Amniotic stem cell (primary cell): ENCODE measurements around the gene CHMP1B.
A peak's percentile ranks its signal among the peaks of the same experiment; 100 is the strongest.
"Not testable (repeated sequence)": the region's sequence is repeated elsewhere in the genome, so short reads cannot be mapped to it uniquely, and the experiment has no call there.

Experiments used
- DNase-seq: peaks from one replicate; lab custom pipeline; 2025; lab: John Stamatoyannopoulos, UW

CHMP1B gene

DNA sequence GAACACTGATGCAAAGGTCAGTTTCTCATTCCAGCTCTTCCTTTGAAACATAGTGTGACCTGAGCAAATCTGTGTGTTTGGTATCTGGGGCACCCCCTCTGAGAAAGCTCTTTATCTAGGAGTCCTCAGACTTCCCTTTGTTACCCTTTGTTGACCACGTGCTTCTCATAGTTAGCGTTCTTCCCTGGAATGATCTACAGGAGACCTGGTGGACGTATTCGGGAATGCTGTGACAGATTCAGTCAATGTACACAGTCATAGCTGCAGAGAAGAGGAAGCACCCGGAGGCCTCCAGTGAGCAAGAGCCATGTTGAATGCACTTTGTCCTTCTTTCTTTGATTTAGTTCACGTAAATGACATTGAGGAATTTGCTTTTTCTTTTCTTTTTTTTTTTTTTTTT, 10.7 kb upstream of the CHMP1B start:
- no peak for DNase-seq

DNA sequence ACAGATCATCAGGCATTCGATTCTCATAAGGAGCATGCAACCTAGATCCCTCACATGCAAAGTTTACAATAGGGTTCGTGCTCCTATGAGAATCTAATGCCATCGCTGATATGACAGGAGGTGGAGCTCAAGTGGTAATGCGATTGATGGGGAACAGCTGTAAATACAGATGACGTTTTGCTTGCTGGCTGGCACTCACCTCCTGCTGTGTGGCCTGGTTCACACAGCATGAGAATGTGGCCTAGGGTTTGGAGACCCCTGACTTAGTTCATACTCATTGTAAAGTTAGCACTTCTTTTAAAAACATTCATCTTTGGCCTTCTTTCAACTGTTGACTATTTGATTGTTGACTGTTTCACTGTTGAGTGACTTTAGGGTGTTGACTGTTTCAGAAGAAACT, 8.7 kb upstream of the CHMP1B start:
- DNase-seq: no peak

DNA sequence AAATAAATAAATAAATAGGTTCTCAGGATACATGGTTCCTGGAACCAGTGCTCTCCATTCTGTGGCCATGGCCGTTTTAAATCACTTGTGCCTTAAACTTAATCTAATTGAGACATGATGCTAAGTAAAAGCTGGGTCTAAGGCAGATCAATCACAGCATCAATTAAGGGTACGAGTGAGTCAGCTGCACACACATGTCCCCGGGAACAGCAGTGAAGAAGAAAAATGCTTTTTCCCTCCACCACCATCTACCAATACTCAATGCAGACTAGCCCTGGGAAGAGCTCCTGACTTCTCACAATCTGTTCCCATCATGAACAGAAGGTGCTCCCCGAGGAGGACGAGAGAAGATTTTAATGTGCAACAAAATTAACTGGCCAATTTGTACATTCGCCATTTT, 6.8 kb upstream of the CHMP1B start:
- DNase-seq: no peak

DNA sequence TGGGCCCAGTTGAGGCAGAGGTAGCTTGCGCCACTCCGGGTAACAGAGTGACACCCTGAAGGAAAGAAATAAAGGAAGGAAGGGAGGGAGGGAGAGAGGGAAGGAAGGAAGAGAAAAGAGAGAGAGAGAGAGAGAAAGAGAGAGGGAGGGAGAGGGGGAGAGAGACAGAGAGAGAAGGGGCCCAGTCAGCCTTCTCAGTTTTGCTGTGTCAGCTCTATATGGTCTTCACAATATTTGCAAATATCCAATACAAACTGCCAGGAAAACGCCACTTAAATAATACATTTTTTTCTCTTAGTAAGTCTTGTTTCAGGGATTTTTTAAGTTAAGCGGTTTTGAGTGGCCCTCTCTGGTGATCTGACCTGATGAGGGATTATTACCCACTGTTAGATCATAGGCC, 5.6 kb upstream of the CHMP1B start:
- no peak for DNase-seq

DNA sequence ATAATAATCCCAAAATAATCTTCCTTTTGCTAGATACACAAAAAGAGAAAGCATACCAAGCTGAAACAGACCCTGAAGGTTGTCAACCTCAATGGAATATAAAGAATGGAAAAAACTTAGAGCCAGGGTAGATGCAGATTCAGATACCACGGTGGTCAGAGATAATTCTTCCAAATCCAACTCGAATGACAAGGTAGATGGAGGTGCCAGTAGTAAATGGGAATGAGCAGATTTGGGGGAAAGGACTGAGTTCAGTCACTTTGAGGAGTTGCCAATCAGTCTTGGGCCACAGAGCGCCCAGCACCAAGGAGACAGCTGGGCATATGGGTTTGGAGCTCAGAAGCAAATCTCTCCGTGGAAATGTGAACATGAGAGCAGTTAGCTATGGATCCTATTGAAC, 3.4 kb upstream of the CHMP1B start:
- DNase-seq: no peak

DNA sequence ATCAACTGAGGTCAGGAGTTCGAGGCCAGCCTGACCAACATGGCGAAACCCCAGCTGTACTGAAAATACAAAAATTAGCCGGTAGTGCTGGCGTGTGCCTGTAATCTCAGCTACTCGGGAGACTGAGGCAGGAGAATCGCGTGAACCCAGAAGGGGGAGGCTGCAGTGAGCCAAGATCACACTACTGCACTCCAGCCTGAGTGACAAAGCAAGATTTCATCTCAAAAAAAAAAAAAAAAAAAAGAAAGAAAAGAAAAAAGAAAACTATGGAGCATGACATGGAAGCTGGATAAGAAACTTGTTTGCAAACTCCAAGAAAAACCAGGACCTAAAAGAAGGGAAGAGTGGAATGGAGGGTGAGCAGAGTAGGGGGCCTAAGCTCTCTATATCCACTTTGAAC, 1.9 kb upstream of the CHMP1B start:
- DNase-seq: no peak

DNA sequence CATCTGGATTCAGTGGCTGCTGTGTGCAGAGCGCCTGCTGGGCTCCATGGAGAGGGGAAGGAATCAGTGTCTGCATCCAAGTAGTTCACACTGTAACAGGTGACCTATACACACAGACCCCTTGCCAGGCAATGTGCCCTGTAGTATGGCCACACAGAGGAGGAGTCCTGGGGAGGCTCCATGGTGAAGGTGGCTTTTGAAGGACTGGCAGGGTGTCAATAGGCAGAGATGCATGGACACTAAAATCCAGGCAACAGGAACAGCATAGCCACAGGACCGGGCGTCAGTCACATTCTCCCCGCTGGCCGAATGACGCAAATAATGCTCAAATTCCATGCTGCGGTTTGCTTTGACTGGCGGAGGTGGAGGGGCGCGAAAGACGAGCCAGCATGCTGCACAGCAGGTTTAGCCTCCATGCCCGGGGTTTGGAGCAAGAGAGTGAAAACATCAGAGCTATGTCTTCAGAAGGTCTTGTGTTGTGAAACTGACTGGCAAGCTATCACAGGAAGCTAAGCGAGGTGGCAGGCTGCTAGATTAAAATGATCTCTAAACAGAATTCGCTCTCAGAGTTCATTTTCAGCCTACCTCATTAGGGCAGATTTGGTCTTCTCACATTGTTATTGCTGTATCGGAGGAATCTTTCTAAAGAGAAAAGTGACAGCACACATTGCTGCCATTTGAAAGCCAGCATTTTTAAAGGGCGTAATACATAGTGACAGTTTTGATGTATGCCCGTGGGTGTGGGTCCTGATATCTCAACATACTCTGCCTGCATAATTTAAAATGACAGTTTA, 1.2 kb upstream of the CHMP1B start:
- DNase-seq: peak; percentile 68

DNA sequence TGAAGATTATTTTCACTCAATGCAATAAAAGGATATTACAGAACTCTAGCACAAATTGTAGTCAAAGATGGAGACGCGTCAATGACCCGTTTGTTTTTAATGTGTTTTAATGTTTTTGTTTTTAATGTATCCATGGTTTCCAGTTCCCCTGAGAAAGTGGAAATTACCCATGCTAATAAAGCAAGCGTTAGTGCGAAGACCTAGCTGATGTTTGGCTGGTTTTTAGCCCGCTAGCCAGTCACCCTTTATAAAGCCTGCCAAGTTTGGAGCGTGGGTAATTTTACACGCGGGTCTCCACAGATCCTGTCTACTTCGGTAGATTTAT, 430 bp upstream of the CHMP1B start:
- peak; percentile 50 for DNase-seq

DNA sequence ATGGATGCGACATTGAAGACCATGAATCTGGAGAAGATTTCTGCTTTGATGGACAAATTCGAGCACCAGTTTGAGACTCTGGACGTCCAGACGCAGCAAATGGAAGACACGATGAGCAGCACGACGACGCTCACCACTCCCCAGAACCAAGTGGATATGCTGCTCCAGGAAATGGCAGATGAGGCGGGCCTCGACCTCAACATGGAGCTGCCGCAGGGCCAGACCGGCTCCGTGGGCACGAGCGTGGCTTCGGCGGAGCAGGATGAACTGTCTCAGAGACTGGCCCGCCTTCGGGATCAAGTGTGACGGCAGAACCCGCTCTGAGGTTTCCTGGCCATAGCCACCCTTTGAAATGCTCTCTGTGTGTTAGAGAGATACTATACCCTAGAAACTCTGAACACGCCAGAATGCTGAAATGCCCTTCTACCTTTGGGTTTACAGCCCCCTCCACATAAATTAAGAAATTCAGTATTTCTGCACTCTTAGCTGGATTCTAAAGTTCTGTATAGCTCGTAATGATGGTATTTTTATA, 659 bp downstream of the CHMP1B start:
- DNase-seq: no peak

DNA sequence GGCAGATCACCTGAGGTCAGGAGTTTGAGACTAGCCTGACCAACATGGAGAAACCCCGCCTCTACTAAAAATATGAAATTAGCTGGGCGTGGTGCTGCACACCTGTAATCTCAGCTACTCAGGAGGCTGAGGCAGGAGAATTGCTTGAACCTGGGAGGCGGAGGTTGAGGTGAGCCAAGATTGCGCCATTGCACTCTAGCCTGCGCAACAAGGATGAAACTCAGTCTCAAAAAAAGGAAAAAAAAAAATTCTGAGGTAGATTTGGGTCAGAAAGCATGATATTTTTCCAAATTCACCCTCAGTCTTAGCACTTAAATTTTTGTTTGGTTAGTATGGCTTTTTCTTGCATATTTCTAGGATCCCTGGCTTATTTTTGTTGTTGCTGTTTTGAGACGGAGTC, 3.3 kb downstream of the CHMP1B start:
- not testable (repeated sequence) for DNase-seq

DNA sequence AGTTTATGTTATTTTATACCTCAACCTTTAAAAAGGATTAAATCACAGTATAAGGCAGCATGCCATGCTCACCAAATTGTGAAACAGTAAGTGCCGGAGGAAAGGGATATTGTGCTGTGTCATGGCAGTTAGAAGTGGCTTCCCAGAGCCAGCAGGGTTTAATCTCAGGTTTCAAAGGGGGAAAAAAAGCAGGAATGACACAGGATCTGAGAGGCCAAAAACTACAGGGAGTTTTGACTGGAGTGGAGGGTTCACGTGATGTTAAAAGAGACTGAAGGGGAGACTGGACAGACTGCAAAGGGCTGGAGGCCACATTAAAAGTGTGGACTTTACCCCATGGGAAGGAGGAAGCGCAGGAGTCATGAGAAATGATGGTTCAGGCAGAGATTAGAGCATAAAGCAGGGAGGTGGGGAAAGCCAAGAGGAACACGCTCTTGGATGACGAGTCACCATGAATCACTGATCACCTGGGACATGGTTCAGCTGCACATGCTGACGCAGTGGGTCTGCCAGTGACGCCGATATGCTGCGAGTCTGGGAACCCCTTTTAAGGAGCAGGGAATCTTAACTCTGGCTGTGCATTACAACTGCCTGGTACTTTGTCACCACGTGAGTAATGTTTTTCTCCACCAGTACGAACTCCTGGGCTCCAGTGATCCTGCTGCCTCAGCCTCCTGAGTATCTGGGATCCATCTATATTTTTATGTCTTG, 6.1 kb downstream of the CHMP1B start:
- DNase-seq: peak; percentile 92

DNA sequence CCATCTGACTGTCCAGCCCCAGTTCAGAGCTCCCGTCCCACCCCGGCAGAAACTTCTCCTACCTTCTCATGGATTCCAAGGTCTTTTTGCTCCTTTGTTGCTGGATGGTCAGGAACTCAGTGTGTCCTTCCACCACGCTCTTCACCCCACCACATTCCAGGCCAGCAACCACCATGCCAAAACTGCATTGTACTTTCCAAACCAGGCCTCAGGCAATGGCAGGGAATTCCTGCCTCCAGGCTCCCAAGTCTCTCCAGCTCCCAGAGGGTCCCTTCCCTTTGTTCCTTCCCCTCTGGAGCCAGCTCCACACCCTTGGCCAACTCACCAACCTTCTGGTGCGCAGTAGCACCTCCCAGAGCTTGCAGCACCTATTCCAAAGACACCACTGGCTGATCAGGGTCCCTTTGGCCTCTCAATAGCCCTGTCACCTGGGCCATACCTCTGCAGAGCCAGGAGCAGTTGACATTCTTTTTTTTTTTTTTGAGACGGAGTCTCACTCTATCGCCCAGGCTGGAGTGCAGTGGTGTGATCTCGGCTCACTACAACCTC, 8.1 kb downstream of the CHMP1B start:
- DNase-seq: no peak

DNA sequence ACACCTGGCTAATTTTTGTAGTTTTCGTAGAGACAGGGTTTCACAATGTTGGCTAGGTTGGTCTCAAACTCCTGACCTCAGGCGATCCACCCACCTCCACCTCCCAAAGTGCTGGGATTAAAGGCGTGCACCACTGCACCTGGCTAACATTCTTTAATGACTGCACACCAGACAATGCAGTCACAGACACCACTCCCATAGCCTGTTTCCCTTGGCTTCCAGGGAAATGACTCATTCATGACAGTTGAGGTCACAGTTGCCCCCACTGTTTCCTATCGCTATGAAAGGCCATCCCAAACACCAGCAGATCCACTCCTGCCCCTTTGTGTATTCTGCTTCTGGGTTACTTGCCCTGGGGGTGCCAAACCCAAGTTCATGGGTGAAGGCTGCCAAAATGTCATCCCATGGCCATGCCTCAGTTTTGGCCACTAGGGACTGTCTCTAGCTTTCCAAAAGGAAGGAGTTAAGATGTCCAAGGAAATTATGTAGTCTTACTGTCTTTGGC, 8.7 kb downstream of the CHMP1B start:
- DNase-seq: peak; percentile 3

DNA sequence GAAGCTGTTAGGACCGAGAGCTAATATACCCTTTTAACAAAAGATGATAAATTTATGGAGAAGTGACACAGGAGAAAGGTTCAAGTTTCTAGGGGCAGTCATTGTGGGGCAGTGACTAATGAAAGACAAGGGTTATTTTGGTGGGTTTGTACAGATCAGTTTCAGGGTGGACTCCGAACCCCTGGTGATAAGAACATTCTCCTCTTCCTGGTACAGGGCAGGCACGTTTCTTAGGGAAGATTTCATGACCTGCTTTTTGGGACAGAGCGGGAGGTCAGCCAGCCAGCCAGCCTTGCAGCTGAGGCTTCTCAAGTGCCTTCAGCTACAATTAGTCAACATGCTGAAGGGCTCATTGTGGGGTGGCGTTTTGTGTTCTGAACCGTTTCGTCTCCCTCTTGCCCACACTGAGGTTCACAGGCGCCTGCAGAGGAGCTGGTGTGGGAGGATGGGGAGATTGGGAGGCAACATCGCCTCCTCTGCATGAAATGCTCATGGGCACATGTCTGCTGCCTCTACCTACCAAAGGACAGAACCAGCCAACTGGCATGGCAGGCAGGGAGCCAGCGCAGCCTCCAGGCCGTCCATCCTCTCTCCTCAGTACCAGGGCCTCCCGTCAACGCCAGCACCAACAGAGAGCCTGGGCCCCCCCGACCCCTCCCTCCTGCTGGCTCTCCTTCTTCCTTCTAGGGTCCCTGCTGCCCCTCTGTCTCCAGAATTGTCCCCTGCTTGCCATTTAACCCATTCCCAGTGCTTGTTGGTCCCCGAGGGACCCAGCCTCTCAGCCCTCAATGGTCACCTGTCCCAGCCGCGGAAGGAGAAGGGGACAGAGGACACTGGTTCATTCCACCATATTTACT, 9.6 kb downstream of the CHMP1B start:
- DNase-seq: no peak

DNA sequence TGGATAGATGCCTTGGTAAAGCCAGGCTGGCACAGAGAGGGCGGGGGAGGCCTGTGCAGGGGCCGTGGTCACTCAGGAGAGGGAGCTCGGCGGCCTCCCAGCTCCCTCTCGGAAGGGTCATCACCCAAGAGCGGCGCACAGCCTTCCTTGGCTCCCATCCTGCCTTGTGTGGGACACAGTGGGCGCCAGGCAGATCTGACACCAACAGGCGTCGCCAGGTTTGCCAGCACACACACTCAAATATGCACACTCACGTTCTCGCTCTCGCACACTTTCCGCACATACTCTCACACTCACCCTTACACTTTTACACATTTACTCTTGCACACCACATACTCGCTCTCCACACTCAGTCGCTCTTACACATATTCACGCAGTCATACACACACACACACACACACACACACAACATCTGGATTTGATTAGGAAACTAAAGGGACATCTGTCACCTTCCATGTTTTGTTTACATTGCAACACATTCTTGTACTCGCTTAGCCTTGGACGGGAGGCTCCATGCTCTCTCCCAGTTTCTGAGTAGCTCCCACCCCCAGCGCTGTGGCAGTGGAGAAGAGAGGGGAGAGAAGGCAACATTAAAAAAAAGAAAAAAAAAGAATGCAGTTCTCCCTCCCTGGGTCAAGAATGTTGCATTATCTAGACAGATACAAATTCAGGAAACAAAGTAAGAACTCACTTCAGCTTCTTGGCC, 10.5 kb downstream of the CHMP1B start:
- no peak for DNase-seq

DNA sequence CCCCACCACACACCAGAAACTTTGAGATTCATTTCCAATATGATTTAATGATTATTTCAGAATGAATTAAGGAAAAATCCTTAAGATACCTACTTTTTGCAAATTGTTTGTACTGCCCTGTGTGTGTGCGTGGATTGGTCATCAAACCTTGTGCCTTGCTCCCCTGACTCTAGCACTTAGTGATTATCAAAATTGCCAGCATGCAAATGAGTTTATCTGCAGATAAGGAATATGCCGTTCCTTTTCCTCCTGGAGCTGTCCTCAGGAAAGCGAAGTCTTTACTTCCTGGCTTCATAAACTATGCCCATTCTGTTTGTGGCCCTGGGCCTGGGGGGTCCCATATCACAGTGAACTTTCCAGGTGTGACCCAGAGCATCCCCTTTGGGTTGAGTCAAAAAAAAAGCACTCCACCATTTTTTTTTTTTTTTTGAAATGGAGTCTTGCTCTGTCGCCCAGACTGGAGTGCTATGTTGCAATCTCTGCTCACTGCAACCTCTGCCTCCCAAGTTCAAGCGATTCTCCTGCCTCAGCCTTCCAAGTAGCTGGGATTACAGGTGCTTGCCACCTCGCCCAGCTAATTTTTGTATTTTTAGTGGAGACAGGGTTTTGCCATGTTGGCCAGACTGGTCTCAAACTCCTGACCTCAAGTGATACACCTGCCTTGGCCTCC, 11.4 kb downstream of the CHMP1B start:
- no peak for DNase-seq

DNA sequence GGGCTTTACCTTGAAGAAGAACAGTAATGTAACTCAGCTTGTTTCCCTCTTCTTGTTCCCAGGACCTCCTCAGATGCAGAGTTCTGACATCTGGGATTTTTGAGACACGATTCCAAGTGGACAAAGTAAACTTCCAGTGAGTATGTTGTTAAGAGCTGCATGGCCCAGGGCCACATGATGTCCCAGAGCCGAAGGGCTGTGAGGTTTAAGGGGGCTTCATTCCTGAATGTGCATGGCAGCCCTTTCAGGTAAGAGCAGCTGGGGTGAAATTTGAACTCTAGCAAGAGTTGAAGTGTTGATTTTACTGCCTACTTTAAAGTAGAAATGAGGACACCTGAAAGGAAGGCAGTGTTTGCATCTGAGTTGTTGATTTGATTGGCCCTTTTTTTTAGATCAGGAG, 13.3 kb downstream of the CHMP1B start:
- DNase-seq: no peak

DNA sequence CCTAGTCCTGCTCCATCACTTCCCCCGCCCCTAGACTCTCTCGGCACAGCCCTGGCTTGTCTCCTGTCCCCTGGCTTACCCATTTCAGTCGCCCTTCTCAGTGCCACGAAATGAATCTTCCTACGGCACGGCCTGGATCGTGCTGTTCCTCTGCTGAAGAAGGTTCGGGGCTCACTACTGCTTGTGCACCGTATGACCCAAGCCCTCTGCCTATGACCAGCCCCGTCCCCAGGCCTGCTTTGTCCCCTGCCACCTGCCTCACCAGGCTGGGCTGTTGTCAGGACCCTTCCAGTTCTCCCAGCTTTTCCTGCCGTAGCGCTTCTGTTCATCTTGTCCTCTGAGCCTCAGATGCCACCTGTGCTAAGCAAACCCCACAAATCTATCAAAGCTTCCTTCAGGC, 13.9 kb downstream of the CHMP1B start:
- DNase-seq: no peak

DNA sequence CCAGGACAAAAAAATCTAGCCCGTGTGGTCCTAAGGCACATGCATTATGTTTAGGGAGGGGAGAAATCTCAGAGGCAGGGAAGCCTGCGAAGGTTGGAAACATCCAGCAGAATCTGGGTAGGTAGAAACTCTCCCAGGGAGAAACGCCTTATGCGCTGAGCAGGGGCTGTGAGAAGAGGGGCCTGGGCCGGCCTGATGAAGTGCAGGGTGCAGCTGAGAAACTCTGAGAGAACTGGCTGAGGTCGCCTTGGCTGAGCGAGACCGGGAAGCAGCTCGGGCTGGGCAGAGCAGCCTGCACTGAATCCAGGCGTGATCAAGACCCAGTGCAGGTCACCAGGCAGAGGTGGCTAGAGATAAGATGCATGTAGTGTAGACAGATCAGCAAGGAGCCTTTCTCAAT, 15.1 kb downstream of the CHMP1B start:
- DNase-seq: no peak

DNA sequence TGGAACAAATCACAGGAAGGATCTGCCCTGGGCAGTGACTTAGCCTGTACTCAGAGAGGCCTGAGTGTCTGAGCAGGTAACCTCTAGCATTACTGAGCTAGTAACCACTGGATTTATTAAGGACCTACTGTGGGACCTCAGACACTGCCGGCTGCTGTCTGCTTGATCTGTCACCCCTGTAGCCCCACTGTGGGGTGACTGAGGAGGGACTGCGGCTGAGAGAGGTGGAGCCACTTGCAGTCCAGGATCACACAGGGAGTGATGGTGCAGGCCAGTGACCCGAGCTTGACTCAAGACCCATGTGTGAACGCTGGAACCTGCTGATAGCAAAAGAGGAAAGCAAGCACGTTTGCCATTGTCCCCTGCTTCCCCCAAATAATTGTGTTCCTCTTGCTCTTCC, 15.6 kb downstream of the CHMP1B start:
- no peak for DNase-seq

DNA sequence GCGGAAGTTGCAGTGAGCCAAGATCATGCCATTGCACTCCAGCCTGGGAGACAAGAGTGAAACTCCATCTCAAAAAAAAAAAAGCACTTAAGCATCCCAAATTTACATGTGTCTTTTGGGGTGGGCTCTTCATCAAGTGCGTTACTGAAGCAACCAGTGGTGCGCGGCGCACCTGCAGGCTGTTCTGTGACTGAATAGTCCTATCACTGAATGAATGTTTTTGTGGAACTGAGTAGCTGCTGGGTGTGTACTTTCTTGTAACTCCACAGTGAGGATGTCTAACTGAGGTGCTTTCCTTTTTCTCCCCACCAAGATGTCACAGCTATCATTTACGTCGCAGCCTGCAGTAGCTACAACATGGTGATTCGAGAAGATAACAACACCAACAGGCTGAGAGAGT, 17.0 kb downstream of the CHMP1B start:
- no peak for DNase-seq
